HFF-Myc (cell line): ENCODE results near the gene NF1.

ENCODE experiments used
- DNase-seq: peaks from one replicate; pipeline ENCODE4 v3.0.0-alpha.2; 2011; ENCODE audit warnings: low read depth; ENCODE audit errors: extremely low read depth
- H3K4me3 ChIP-seq: replicated peaks from 2 replicates; pipeline ENCODE4 v1.5.1; 2011; ENCODE audit warnings: low read depth, mild to moderate bottlenecking, control low read depth, low read length
- TF ChIP-seq, protein P1 (sequence below): IDR thresholded peaks from 2 replicates; pipeline ENCODE4 v1.5.1; 2012; ENCODE audit warnings: mild to moderate bottlenecking, low read depth, low read length, control low read depth; ENCODE audit errors: missing control alignments

Gene NF1

DNA sequence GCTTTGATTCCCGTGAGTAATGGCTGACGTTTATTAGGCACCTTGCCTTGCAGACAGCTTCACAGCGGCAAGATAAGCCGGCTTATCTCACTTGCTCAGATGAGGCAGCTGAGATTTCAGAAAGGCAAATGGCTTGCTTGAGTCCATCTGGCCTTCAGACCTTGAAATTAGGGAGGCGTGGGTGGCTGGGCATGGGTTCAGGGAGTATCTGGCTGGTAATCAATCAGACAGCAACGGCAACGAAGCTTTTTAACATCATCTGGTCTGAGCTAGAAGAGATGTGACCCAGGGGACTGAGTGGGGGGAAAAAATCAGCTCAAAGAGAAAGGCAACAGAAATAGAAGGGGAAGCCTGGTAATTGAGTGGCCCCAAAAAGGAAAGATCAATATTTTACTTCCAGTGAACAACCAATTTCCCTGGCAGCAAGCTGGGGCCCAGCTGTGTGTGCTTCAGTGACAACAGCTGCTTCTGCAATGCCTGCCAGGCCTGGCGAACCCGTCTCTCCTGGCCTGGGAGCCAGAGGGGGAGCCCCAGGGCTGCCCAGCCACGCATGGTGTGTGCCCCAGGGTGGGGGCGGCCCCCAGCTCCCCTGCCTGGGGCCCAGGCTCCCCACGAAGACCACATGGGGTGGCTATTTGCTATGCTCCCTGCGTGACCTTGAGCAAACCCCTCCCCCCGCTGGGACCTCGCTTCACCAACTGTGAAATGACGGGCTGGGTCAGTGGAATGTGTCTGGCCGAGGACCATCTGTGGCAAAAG is 330.7 kb downstream of the NF1 start:
- no peak for DNase-seq
- TF ChIP-seq, protein P1, sequence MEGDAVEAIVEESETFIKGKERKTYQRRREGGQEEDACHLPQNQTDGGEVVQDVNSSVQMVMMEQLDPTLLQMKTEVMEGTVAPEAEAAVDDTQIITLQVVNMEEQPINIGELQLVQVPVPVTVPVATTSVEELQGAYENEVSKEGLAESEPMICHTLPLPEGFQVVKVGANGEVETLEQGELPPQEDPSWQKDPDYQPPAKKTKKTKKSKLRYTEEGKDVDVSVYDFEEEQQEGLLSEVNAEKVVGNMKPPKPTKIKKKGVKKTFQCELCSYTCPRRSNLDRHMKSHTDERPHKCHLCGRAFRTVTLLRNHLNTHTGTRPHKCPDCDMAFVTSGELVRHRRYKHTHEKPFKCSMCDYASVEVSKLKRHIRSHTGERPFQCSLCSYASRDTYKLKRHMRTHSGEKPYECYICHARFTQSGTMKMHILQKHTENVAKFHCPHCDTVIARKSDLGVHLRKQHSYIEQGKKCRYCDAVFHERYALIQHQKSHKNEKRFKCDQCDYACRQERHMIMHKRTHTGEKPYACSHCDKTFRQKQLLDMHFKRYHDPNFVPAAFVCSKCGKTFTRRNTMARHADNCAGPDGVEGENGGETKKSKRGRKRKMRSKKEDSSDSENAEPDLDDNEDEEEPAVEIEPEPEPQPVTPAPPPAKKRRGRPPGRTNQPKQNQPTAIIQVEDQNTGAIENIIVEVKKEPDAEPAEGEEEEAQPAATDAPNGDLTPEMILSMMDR, result no peak
- no peak overlapping the region for H3K4me3 ChIP-seq
